HepG2 (cell line): Measurements from ENCODE around the gene PRM2. TPM values are rescaled to one million over a fixed set of nuclear protein-coding genes. Genes with fewer than 3 reads are reported as not detected.

Source experiments
- ATAC-seq: fragments of 200-7000 bp; cut with Tn5 transposase; 3 replicates; pipeline ENCODE4 v1.9.1; 2020; ENCODE audit warnings: mild to moderate bottlenecking, moderate library complexity
- BruUV-seq: library from RNA; stranded (reverse); fragments of 400-500 nt; replicated peaks from 2 replicates; lab custom pipeline; 2021; lab: Mats Ljungman, UMichigan
- CTCF ChIA-PET: fragments of 300-600 bp; formaldehyde crosslinking; extraction: SDS; loops from one replicate; lab custom pipeline; 2021; ENCODE audit warnings: low total read pairs, inconsistent platforms, low intra/inter-chr PET ratio; lab: Yijun Ruan, JAX
- POLR2A ChIA-PET: fragments of 350-600 bp; sonication (Branson Sonifier 250); formaldehyde crosslinking; loops from one replicate; lab custom pipeline; 2020; ENCODE audit warnings: antibody characterized with exemption, inconsistent platforms; lab: Yijun Ruan, JAX
- DNase-seq: peaks from one replicate; pipeline ENCODE4 v3.0.0-alpha.2; 2015; ENCODE audit warnings: low spot score
- FAIRE-seq: peaks from 3 replicates; lab custom pipeline; 2011; peaks lifted over from hg19 to GRCh38; lab: Jason Lieb, UNC
- H2AFZ ChIP-seq: one replicate; pipeline ENCODE4 v1.6.1; 2011; ENCODE audit warnings: low read length, inconsistent platforms
- H3K27ac ChIP-seq: fragments of 300-600 bp; 3 replicates; pipeline ENCODE4 v1.8.0; 2011; ENCODE audit warnings: mixed run types, mild to moderate bottlenecking, mixed read lengths, low read length, inconsistent platforms; ENCODE audit not compliant: insufficient read depth; ENCODE audit errors: extremely low read length
- H3K27me3 ChIP-seq, 2 experiments: fragments of 200-600 bp in 1 of 2; 2 replicates in 1 of 2; 3 replicates in 1 of 2; pipeline versions ENCODE4 v1.6.0 to v1.8.0; 2011; ENCODE audit warnings: low read length in 2 of 2, mild to moderate bottlenecking in 2 of 2, moderate library complexity in 2 of 2, inconsistent platforms in 1 of 2; ENCODE audit not compliant: insufficient read depth in 2 of 2, control insufficient read depth in 1 of 2
- H3K36me3 ChIP-seq, 2 experiments: fragments of 200-600 bp in 1 of 2; replicated peaks in 1 of 2; 2 replicates in 1 of 2; 3 replicates in 1 of 2; pipeline versions ENCODE4 v1.5.1 to v1.8.0; 2011; ENCODE audit warnings: low read length in 2 of 2, inconsistent platforms in 1 of 2; ENCODE audit not compliant: insufficient read depth in 2 of 2, control insufficient read depth in 1 of 2
- H3K4me1 ChIP-seq: 2 replicates; pipeline ENCODE4 v1.5.1; 2012; ENCODE audit warnings: low read length, inconsistent platforms; ENCODE audit not compliant: insufficient read depth
- H3K4me2 ChIP-seq: 2 replicates; pipeline ENCODE4 v1.6.0; 2011; ENCODE audit warnings: low read depth, low read length, inconsistent platforms
- H3K4me3 ChIP-seq, 3 experiments: fragments of 200-600 bp in 1 of 3; sonication (generic), shearing (Covaris generic) in 1 of 3; replicated peaks in 1 of 3; 2 replicates each; pipeline ENCODE4 v1.5.1; 2011 to 2016; ENCODE audit warnings: low read length in 3 of 3, inconsistent platforms in 2 of 3, low read depth in 2 of 3, mild to moderate bottlenecking in 2 of 3, control low read depth in 1 of 3, mixed read lengths in 1 of 3; ENCODE audit not compliant: insufficient read depth in 1 of 3
- H3K79me2 ChIP-seq: one replicate; pipeline ENCODE4 v1.6.1; 2011; ENCODE audit warnings: low read length, inconsistent platforms; ENCODE audit not compliant: insufficient read depth
- H3K9ac ChIP-seq: 2 replicates; pipeline ENCODE4 v1.6.0; 2011; ENCODE audit warnings: mild to moderate bottlenecking, low read depth, low read length, inconsistent platforms; ENCODE audit not compliant: insufficient read depth
- H3K9me3 ChIP-seq: 2 replicates; pipeline ENCODE4 v1.5.1; 2012; ENCODE audit warnings: mild to moderate bottlenecking, low read length
- H4K20me1 ChIP-seq: 2 replicates; pipeline ENCODE4 v1.6.0; 2011; ENCODE audit warnings: inconsistent platforms, mild to moderate bottlenecking, low read length, moderate library complexity; ENCODE audit not compliant: insufficient read depth
- CENPBD1 ChIP-seq: sonication (generic); formaldehyde crosslinking; IDR thresholded peaks from 2 replicates; pipeline ENCODE4 v1.8.0; 2022; ENCODE audit warnings: missing genetic modification reagents, low read depth, mild to moderate bottlenecking, borderline replicate concordance
- E2F5 ChIP-seq: sonication (generic); formaldehyde crosslinking; conservative IDR thresholded peaks from 2 replicates; pipeline ENCODE4 v1.4.0; 2020; ENCODE audit warnings: missing genetic modification reagents
- FOXC1 ChIP-seq: sonication (generic); formaldehyde crosslinking; IDR thresholded peaks from 2 replicates; pipeline ENCODE4 v1.8.0; 2022; ENCODE audit warnings: mild to moderate bottlenecking, missing genetic modification reagents, borderline replicate concordance
- NFIC ChIP-seq: IDR thresholded peaks from 2 replicates; pipeline ENCODE4 v1.6.1; 2012; ENCODE audit warnings: mild to moderate bottlenecking, low read length, inconsistent platforms
- PLSCR1 ChIP-seq: sonication (generic); formaldehyde crosslinking; IDR thresholded peaks from 2 replicates; pipeline ENCODE4 v1.5.0; 2020; ENCODE audit warnings: missing genetic modification reagents, mild to moderate bottlenecking, borderline replicate concordance
- RAD21 ChIP-seq: fragments of 450-650 bp; formaldehyde crosslinking; IDR thresholded peaks from 2 replicates; pipeline ENCODE4 v1.5.0; 2020; ENCODE audit warnings: mild to moderate bottlenecking
- RXRA ChIP-seq: sonication (generic); formaldehyde crosslinking; IDR thresholded peaks from 2 replicates; pipeline ENCODE4 v1.5.1; 2020; ENCODE audit warnings: missing genetic modification reagents
- SMAD3 ChIP-seq: sonication (generic); formaldehyde crosslinking; IDR thresholded peaks from 2 replicates; pipeline ENCODE4 v1.4.0; 2020; ENCODE audit warnings: missing genetic modification reagents
- TGIF2 ChIP-seq: IDR thresholded peaks from 2 replicates; pipeline ENCODE4 v1.6.1; 2016; ENCODE audit warnings: control low read depth, missing compliant biosample characterization
- ZBTB44 ChIP-seq: sonication (generic); formaldehyde crosslinking; IDR thresholded peaks from 2 replicates; pipeline ENCODE4 v1.4.0; 2020; ENCODE audit warnings: missing genetic modification reagents
- ZMYM2 ChIP-seq: sonication (generic); formaldehyde crosslinking; IDR thresholded peaks from 2 replicates; pipeline ENCODE4 v1.8.0; 2022; ENCODE audit warnings: mild to moderate bottlenecking, missing genetic modification reagents
- ZNF101 ChIP-seq: sonication (generic); formaldehyde crosslinking; IDR thresholded peaks from 2 replicates; pipeline ENCODE4 v1.4.0; 2020; ENCODE audit warnings: mild to moderate bottlenecking, low read depth, missing genetic modification reagents, borderline replicate concordance
- ZNF24 ChIP-seq: fragments of 450-650 bp; IDR thresholded peaks from 2 replicates; pipeline ENCODE4 v1.6.1; 2017; ENCODE audit warnings: antibody characterized with exemption, mild to moderate bottlenecking
- ZNF30 ChIP-seq: sonication (generic); formaldehyde crosslinking; IDR thresholded peaks from 2 replicates; pipeline ENCODE4 v1.5.0; 2020; ENCODE audit warnings: mild to moderate bottlenecking, missing genetic modification reagents
- ZNF34 ChIP-seq: sonication (generic); formaldehyde crosslinking; IDR thresholded peaks from 2 replicates; pipeline ENCODE4 v1.4.0; 2020; ENCODE audit warnings: mild to moderate bottlenecking, missing genetic modification reagents, borderline replicate concordance
- ZNF44 ChIP-seq: sonication (generic); formaldehyde crosslinking; IDR thresholded peaks from 2 replicates; pipeline ENCODE4 v1.5.1; 2020; ENCODE audit warnings: mild to moderate bottlenecking, missing genetic modification reagents
- ZNF687 ChIP-seq: sonication (generic); formaldehyde crosslinking; IDR thresholded peaks from 2 replicates; pipeline ENCODE4 v1.5.1; 2020; ENCODE audit warnings: mild to moderate bottlenecking, missing genetic modification reagents, moderate library complexity
- WGBS: methylation state at CpG from one replicate; pipeline ENCODE4 v1.1.6; 2017; ENCODE audit warnings: low lambda C conversion rate; 5-methylcytosine and 5-hydroxymethylcytosine counted together
- in situ Hi-C: cut with HindIII; loops from 2 replicates; pipeline ENCODE4 v1.10.0; 2017; ENCODE audit warnings: low pct_unique_long_range_greater_than_20kb; ENCODE audit not compliant: extremely low pct_ligation_motif_present
- intact Hi-C: fragments of 100-400 bp; cut with micrococcal nuclease; formaldehyde crosslinking; loops from one replicate; pipeline ENCODE4 v1.10.0; 2022; ENCODE audit not compliant: unreplicated experiment
- polyA plus RNA-seq, 8 experiments: library from polyadenylated mRNA; depleted of rRNA in 3 of 8; stranded (reverse) in 7 of 8; unstranded in 1 of 8; fragments of >200 nt; fragmentation: Illumina TruSeq in 4 of 8; extraction: Trizol in 4 of 8; gene quantifications; 2 replicates each; pipeline versions ENCODE4 v1.2.1 to v1.2.3, GENCODE V29; 2011 to 2016; ENCODE audit warnings: low read depth in 4 of 8, missing spikeins in 1 of 8, mixed read lengths in 1 of 8; ENCODE audit not compliant: insufficient read depth in 1 of 8
- total RNA-seq, 5 experiments: library from RNA; depleted of rRNA; stranded (reverse); fragments of >200 nt; fragmentation: Illumina TruSeq; extraction: Trizol; gene quantifications; 2 replicates each; pipeline ENCODE4 v1.2.3, GENCODE V29; 2016; ENCODE audit warnings: low read depth in 1 of 5

Gene PRM2
- total and polyA plus RNA-seq, 2 of the 13 experiments (the other 11 are each of a cell fraction or from before 2014, with no cell fraction given): 0.54 TPM; not detected in 1

GRCh38 chr16:11231367-11231970 lies 44.8 kb downstream of the PRM2 start:
- ATAC-seq (no peak), DNase-seq (no peak), FAIRE-seq (no peak)
- no TSS peak for BruUV-seq
- H3K27me3 ChIP-seq: peaks cover 1 to 18% of the 10 kb centered on the region in 2 experiments; a peak in 3 of 5 replicates
- no peaks in the 10 kb centered on the region for H4K20me1 ChIP-seq
- peak overlapping the region in 1 of 3 experiments; percentile 27; a peak in 2 of 6 replicates for H3K4me3 ChIP-seq
- no peak overlapping the region for H3K27ac ChIP-seq
- H3K4me1 ChIP-seq: peaks cover 29% of the 10 kb centered on the region
- intact Hi-C loops (no loop called here), in situ Hi-C loops (no loop called here)
- POLR2A ChIA-PET: interaction anchor here (1.1 kb wide), 1 partner anchor 24 kb away, joined by 3 read pairs; no protein-coding TSS in a partner anchor
- peak overlapping the region; percentile 38; the same call in 1 of the 2 replicates for H3K9ac ChIP-seq
- no peaks in the 10 kb centered on the region for H3K36me3 ChIP-seq
- 17% methylated on average over 10 of the region's 10 CpGs for WGBS
- H3K4me2 ChIP-seq: peak overlapping the region; percentile 49; the same call in 1 of the 2 replicates
- H3K79me2 ChIP-seq: no peaks in the 10 kb centered on the region
- H3K9me3 ChIP-seq: no peaks in the 10 kb centered on the region
- peak overlapping the region; percentile 73 for H2AFZ ChIP-seq
- CTCF ChIA-PET: no interaction called here
- 0 out of 2 replicates have a peak, but pooled peaks have one; percentile 27 for TF ChIP-seq ZNF687 (CRISPR knock-in tag)
- no peak for TF ChIP-seq PLSCR1 (CRISPR knock-in tag)
- no peak for TF ChIP-seq ZNF44
- TF ChIP-seq ZNF34 (CRISPR knock-in tag): no peak
- TF ChIP-seq RAD21: no peak
- no peak for TF ChIP-seq ZBTB44 (CRISPR knock-in tag)
- no peak for TF ChIP-seq NFIC
- TF ChIP-seq FOXC1 (CRISPR knock-in tag): no peak
- no peak for TF ChIP-seq CENPBD1 (CRISPR knock-in tag)
- no peak for TF ChIP-seq SMAD3 (CRISPR knock-in tag)
- TF ChIP-seq E2F5: no peak
- TF ChIP-seq ZNF101 (CRISPR knock-in tag): no peak
- TF ChIP-seq ZMYM2: 0 out of 2 replicates have a peak, but pooled peaks have one; percentile 23
- peak; percentile 34; the same call in 1 of the 2 replicates for TF ChIP-seq TGIF2
- no peak for TF ChIP-seq RXRA (CRISPR knock-in tag)
- no peak for TF ChIP-seq ZNF30 (CRISPR knock-in tag)
- TF ChIP-seq ZNF24: no peak
